Renal cortical epithelial cell (primary cell): Measurements from ENCODE around the gene CRK. TPM values are rescaled to one million over a fixed set of nuclear protein-coding genes. Genes with fewer than 3 reads are reported as not detected.
A peak's percentile ranks its signal among the peaks of the same experiment; 100 is the strongest.
"Not testable (repeated sequence)": the region's sequence is repeated elsewhere in the genome, so short reads cannot be mapped to it uniquely, and the experiment has no call there.

Experiments used
- DNase-seq: peaks from one replicate; pipeline ENCODE4 v3.0.0-alpha.2; 2011; ENCODE audit warnings: low read depth
- total RNA-seq: library from RNA; depleted of rRNA; stranded (reverse); fragments of >200 nt; gene quantifications from 2 replicates; pipeline ENCODE4 v1.2.3, GENCODE V29; 2014

Gene CRK
- total RNA-seq, 1 donor from 2014 or later = 159 TPM

GRCh38 chr17:1467898-1468492 is 12.0 kb upstream of the CRK start:
- no peak for DNase-seq

DNA sequence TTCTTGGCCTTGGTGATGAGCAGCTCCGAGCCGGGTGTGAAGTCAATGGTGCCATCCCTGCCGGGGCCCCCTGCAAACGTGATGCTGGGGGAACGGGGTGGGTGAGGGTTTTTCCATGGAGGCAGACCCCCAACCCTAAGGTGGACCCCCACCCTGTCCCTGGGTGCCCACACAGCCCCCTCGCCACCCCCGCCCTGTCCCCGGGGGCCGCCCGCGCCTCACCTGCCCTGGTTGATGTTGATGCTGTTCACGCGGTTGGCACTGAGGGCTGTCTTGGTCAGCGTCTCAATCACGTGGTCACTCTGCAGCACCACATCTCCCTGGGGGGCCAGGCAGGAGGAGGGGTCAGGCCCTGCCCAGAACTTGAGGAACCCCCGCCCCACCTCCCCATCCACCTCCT is 11.2 kb upstream of the CRK start:
- no peak for DNase-seq

DNA sequence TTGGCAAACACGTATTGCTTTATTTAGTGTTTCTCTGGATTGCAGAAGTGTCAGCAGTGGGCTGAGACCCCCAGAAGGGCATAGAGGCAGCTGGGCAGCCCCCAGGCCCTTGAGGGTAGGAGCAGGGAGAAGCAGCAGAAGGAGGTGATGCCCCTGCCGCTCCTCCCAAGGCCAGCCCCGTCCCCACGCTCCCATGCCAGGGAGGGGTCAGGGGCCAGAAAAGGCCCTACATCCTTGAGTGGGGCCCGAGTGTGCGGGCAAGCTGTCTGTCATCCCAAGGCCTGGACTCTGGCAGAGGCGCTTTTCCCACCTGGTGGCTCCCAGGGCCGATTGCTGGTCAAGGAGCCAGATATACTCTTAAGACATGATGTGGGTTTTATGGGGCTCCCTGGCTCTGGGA is 8.2 kb upstream of the CRK start:
- no peak for DNase-seq

- no peak for DNase-seq
Observed at GRCh38 chr17:1462164-1463112, 6.4 kb upstream of the CRK start.

DNA sequence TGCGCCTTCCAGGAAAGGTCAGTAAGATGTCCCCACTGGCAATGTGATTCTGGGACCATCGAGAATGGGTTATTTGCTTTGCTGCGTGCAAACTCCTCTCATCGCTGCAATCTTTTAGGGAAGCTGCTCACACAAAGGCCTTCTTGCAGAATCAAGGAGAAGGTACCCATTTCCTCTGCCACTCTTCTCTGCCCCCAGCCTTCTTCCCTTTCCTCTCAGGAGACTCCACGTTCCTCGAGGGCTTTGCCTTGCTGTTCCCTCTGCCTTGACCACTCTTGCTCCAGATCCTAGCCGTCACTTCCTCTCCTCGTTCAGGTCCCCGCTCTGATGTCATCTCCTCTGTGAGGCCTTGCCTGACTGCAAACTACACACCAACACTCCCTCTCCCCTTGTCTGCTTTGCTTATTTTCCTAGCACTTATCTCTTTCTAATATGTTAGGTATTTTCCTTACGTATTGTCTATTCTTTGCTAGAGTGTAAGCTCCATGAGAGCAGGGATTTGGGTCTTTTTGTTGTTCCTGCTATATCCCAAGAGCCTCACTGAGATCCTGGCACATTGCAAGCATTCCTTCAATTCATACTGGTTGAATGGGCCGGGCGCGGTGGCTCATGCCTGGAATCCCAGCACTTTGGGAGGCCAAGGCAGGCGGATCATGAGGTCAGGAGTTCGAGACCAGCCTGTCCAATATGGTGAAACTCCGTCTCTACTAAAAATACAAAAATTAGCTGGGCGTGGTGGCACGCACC is 5.3 kb upstream of the CRK start:
- DNase-seq = no peak

DNA sequence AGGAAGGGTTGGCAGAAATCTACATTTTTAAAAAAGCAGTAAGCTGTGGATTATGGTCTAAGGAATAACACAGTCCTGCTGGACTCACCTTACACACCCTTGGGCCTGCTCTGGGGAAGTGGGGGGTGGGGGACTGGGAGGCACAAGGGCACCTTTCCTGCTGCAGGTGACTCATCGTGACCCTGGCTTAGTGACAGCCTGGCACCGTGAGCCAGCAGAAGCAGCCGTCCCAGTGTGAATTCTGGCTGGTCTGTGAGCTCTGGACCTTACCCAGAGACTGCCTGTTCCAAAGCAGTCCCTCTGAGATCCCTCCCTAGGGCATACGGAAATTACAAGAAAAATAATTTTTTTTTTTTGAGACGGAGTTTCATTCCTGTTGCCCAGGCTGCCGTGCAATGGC is 4.2 kb upstream of the CRK start:
- peak; percentile 70 for DNase-seq

GRCh38 chr17:1455291-1455796 is 688 bp downstream of the CRK start:
- peak; percentile 54 for DNase-seq

- no peak for DNase-seq
Observed at GRCh38 chr17:1454541-1454940, 1.5 kb downstream of the CRK start.

DNA sequence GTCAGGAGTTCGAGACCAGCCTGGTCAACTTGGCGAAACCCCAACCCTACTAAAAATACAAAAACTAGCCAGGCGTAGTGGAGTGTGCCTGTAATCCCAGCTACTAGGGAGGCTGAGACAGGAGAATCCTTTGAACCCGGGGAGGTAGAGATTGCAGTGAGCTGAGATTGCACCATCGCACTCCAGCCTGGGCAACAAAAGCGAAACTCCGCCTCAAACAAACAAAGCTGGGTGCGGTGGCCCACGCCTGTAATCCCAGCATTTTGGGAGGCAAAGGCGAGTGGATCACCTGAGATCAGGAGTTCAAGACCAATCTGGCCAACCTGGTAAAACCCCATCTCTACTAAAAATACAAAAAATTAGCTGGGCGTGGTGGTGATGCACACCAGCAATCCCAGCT is 2.3 kb downstream of the CRK start:
- DNase-seq = not testable (repeated sequence)

- no peak for DNase-seq
Observed at GRCh38 chr17:1452836-1453235, 3.2 kb downstream of the CRK start.

DNA sequence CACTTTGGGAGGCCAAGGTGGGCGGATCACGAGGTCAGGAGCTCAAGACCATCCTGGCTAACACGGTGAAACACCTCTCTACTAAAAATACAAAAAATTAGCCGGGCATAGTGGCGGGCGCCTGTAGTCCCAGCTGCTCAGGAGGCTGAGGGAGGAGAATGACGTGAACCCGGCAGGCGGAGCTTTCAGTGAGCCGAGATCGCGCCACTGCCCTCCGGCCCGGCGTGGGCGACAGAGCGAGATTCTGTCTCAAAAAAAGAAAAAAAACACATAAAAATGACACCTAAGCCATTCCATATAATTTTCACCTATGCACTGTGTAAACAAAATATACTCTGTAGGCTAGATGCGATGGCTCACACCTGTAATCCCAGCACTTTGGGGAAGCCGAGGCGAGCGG is 5.8 kb downstream of the CRK start:
- DNase-seq = not testable (repeated sequence)

DNA sequence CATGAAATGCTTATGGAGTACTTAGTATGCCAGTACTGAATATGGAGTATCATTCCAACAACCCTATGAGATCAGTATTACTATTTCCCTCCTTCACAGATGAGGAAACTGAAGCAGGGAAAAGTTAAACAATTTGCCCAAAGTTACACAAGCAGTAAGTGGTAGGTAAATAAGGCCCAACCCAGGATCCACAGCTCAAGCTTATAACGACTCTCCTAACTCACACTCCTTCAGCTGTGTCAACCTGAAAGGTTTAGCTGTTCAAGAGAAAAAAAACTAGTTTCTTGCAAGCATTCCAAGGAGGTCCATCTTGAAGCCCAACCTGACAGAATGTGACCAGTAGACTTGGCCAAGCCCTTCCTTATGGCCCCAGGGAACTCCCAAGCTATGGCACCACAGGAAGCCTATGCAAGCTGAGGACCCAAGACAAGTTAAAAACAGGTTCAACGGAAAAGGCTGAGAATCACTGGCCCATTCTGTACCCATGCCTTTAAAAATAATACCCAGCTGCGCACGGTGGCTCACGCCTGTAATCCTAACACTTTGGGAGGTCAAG is 6.5 kb downstream of the CRK start:
- DNase-seq = no peak

DNA sequence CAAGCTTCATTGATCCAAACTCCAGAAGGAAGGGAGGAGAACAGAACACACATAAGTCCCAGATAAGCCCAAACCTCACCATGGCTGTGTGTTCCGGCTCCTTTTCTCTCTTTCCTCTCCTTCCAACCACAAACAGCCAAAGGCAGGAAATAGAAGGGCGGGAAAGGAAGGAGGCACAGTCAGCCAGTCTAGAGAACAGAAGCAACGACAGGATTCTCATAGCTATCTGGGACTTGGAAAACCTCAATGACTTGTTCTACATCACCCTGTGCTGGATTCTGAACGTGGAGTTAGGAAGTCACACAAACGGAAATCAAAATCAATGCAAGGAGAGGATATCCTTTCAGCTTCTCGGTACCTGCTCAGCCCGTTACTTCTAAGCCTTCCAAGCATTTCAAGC is 9.0 kb downstream of the CRK start:
- DNase-seq = no peak

GRCh38 chr17:1446201-1446600 is 9.8 kb downstream of the CRK start:
- no peak for DNase-seq

- not testable (repeated sequence) for DNase-seq
Observed at GRCh38 chr17:1445695-1446094, 10.3 kb downstream of the CRK start.

GRCh38 chr17:1442721-1443120 is 13.3 kb downstream of the CRK start:
- not testable (repeated sequence) for DNase-seq

DNA sequence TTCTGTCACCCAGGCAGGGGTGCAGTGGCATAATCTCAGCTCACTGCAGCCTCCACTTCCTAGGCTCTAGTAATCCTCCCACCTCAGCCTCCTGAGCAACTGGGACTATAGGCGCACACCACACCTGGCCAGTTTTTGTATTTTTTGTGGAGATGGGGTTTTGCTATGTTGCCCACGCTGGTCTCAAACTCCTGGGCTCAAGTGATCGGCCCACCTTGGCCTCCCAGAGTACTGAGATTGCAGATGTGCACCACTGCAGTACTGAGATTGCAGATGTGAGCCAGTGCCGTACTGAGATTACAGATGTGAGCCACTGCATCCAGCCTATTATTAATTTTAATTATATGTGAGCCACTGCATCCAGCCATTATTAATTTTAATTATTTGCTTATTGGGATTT is 13.8 kb downstream of the CRK start:
- no peak for DNase-seq

DNA sequence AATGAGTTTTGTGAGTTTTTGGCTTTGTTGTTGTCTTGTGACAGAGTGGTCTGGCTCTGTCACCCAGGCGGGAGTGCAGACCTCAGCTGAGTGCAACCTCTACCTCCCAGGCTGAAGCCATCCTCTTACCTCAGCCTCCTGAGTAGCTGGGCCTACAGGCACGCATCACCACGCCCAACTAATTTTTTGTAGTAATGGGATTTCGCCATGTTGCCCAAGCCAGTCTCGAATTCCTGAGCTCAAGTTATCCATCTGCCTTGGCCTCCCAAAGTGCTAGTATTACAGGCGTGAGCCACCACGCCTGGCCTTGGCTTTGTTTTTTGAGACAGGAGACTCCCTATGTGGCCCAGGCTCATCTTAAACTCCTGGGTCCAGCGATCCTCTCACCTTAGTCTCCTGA is 15.1 kb downstream of the CRK start:
- DNase-seq = no peak

GRCh38 chr17:1438593-1439083 is 17.4 kb downstream of the CRK start:
- DNase-seq = peak; percentile 51

DNA sequence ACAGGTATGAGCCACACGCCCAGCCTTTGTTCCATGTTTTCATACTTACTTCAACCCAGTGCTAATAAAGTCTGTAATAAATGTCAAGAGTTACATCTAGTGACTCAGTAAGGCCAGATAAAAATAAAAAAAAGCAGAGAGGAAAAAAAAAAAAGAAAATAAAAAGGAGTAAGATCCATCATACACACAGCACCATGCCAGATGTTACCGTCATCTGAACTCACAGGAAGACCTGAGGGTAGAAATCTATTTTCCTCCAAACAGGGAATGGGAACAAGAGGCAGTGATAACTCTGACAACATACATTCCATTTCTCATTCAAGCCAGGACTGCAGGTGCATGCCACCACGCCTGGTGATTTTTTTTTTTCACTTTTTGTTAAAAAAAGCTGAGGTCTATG is 20.7 kb downstream of the CRK start:
- no peak for DNase-seq

DNA sequence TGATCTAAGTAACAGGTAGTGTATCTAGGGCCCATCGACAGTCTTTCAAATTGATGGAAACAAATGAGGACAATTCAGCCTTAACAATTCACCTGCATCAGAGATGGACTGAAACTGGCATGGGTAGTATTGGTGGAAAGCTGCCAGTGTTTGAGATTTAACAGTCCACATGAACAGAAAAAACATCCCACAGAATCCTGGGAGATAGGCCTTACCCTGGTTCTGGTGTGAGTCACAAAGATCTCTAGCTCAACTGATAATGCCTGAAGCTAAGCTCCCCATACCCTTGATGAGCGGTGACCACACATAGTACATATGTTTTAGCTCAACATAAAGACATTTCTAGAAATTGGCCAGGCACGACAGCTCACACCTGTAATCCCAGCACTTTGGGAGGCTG is 21.9 kb downstream of the CRK start:
- DNase-seq = no peak

DNA sequence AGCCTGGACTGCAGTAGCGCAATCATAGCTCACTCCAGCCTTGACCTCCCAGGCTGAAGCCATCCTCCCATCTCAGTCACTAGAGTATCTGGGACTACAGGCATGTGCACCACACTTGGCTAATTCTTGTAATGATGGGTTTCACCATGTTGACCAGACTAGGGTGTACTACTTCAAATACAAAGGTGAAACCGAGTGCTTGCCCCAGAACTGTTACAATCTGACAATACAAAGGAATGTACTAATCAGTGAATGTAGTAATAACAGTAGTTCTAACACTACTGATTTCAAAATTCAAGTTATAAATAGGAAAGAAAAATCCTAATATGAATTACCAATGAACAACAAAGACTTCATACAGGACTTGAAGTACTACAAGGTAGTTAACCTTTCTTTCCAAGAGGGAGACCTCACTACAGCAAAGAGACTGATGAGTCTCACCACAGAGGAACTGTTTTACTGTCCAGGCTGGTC is 24.4 kb downstream of the CRK start:
- no peak for DNase-seq
